Breast epithelium (tissue), 3 donors: ENCODE measurements around the gene GUCA2A.

ENCODE experiments used
- POLR2A ChIP-seq: fragments of 450-650 bp; IDR thresholded peaks from one replicate; pipeline ENCODE4 v1.6.1; 2016; ENCODE audit warnings: antibody characterized with exemption, mild to moderate bottlenecking, moderate library complexity
- TF ChIP-seq, protein P1 (sequence below), 3 donors: fragments of 450-650 bp; IDR thresholded peaks; one replicate each; pipeline ENCODE4 v1.5.1; 2016 to 2017; ENCODE audit warnings: antibody characterized with exemption in 3 of 3, mild to moderate bottlenecking in 3 of 3, moderate library complexity in 3 of 3

DNA sequence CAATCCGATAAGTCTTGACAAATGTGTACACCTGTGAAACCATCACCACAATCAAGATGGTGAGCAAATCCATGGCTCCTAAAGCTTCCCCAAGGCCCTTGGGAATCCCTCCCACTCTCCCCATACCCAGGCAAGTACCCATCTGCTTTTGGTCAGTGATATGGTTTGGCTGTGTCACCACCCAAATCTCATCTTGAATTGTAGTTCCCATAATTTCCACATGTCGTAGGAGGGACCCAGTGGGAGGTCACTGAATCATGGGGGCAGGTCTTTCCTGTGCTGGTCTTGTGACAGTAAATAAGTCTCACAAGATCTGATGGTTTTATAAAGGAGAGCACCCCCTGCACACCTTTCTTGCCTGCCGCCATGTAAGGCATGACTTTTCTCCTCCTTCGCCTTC lies 26.0 kb downstream of the GUCA2A start:
- TF ChIP-seq, protein P1, sequence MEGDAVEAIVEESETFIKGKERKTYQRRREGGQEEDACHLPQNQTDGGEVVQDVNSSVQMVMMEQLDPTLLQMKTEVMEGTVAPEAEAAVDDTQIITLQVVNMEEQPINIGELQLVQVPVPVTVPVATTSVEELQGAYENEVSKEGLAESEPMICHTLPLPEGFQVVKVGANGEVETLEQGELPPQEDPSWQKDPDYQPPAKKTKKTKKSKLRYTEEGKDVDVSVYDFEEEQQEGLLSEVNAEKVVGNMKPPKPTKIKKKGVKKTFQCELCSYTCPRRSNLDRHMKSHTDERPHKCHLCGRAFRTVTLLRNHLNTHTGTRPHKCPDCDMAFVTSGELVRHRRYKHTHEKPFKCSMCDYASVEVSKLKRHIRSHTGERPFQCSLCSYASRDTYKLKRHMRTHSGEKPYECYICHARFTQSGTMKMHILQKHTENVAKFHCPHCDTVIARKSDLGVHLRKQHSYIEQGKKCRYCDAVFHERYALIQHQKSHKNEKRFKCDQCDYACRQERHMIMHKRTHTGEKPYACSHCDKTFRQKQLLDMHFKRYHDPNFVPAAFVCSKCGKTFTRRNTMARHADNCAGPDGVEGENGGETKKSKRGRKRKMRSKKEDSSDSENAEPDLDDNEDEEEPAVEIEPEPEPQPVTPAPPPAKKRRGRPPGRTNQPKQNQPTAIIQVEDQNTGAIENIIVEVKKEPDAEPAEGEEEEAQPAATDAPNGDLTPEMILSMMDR (IDR thresholded peaks at IDR 0.05) = no peak
- no peak for TF ChIP-seq POLR2A
